Dermis lymphatic vessel endothelial cell (primary cell): Measurements from ENCODE around the gene PIKFYVE. TPM values are rescaled to one million over a fixed set of nuclear protein-coding genes. Genes with fewer than 3 reads are reported as not detected.

Experiments
- total RNA-seq: library from RNA; depleted of rRNA; stranded (reverse); fragments of >200 nt; gene quantifications from 2 replicates; pipeline ENCODE4 v1.2.1, GENCODE V29; 2014

The PIKFYVE gene, protein sequence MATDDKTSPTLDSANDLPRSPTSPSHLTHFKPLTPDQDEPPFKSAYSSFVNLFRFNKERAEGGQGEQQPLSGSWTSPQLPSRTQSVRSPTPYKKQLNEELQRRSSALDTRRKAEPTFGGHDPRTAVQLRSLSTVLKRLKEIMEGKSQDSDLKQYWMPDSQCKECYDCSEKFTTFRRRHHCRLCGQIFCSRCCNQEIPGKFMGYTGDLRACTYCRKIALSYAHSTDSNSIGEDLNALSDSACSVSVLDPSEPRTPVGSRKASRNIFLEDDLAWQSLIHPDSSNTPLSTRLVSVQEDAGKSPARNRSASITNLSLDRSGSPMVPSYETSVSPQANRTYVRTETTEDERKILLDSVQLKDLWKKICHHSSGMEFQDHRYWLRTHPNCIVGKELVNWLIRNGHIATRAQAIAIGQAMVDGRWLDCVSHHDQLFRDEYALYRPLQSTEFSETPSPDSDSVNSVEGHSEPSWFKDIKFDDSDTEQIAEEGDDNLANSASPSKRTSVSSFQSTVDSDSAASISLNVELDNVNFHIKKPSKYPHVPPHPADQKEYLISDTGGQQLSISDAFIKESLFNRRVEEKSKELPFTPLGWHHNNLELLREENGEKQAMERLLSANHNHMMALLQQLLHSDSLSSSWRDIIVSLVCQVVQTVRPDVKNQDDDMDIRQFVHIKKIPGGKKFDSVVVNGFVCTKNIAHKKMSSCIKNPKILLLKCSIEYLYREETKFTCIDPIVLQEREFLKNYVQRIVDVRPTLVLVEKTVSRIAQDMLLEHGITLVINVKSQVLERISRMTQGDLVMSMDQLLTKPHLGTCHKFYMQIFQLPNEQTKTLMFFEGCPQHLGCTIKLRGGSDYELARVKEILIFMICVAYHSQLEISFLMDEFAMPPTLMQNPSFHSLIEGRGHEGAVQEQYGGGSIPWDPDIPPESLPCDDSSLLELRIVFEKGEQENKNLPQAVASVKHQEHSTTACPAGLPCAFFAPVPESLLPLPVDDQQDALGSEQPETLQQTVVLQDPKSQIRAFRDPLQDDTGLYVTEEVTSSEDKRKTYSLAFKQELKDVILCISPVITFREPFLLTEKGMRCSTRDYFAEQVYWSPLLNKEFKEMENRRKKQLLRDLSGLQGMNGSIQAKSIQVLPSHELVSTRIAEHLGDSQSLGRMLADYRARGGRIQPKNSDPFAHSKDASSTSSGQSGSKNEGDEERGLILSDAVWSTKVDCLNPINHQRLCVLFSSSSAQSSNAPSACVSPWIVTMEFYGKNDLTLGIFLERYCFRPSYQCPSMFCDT (N-terminal part only)
- 22.1 and 31.7 TPM in 2 replicates for total RNA-seq

DNA sequence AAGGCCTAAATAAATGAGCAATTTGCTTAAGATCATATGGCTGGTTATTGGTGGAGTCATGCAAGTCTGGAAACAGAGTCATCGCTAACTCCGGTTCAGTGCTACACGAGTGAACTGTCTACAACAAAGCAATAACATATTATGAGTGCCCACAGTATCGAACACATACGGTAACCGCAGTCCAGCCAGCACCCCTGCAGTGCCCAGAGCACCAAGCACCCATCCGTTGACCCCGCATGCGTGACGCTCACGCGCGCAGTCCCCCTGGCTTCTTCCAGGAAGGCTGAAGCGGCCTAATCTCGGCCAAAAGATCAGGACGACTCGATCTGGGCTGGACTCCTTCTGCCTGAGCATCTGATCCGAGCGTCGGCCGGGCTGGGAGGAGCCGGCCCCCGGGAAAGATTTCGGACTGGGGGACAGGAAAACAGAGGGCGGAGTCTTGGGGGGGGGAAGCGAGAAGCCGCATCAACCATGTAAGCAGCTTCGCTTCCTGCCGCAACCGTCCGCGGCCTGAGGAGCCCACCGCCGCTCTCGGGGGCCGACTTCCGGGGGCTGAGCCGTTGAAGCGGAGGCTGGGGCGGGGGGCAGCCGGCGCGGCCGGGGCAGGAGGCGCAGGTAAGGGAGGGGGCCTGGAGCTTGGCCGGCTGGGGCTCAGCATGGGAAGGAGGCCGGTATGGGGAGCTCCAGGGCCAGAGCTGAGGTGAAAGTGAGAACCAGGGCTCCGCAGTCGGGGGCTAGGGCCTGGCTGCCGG lies at the start of gene PIKFYVE:
Gene PIKFYVE, plus strand, starts transcription at position 455 of the 752 bp plus-strand sequence. CDS start 5,265 bp downstream, outside the sequence.

DNA sequence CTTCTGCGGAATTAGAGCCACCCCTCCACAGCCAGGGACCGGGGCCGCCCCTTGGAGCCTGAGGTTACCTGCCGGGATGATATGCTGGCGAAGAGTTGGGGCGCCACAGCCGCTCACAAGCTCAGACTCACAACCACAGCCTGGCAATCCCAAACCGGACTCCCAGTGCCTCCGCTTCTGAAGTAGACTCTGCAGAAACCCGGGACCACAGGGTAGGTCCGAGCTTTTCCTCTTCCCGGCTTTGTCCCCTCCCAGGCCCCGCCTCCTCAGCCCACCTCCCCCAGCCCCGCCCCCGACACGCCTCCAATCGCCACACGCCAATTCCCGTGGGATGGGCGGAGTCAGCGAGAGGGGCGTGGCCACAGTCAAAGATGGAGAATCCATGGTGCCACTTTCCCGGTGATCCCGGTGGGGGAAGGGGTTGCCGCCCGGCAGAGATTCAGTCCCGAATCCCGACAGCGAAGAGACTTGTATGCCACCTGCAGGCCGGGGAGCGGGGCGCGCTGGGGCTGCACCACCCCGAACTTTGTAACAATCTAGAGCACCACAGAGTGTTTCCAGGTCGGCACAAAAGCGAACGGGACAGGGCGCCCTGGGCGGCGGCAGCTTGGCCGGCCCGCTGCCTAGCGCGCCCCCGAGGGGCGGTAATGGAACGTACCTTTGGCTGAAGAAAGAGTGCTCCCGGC lies 11.0 kb upstream of the PIKFYVE start, which contains the start of gene IDH1:
Gene IDH1, minus strand, starts transcription at position 201 of the 686 bp plus-strand sequence. CDS start 3,520 bp downstream, outside the sequence.

DNA sequence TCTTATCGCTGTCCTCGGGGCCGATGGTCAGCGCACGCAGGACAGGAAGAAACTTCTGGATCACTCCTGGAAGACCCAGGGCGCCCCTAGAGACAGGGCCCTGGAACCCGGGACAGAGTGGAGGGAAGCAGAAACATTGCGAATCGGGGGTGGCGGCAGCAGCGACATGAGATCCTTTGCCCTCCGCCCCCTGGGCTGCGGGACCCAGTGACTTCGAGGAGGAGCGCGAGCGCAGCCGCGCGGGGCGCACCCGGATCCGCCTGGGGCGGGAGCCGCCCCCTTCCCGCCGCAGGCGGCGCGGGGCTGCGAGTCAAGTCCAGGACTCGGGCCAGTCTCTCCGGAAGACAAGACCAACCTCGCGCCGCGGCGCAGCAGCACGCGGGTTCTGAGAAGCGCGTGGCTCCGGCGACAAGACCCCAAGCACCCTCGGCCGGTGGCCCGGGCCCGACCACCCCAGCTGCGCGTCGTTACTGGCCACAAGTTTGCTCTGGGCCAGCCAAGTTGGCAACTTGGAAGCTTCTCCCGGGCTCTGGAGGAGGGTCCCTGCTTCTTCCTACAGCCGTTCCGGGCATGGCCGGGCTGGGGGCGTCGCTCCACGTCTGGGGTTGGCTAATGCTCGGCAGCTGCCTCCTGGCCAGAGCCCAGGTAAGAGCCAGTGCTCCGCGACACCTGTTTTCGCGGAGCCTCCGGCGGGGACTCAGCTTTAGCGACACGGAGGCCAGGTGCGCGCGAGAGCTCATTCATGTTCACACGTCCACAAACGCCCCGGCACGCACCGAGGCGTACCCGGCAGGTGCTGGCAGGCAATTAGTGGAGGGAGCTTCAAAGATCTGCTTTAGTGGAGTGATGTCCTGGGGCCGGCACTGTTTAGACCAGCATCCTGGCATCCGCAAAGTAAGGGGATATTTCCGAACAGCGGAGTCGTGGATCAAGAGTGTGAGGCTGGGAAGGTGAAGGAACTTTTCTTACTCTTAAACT lies 140.7 kb downstream of the PIKFYVE start, which contains the start of gene PTH2R:
Gene PTH2R, plus strand, starts transcription at position 319 of the 978 bp plus-strand sequence. Its CDS starts 252 bp downstream, at position 571.

Other genes starting within 250 kb of the PIKFYVE start
- 10.4 and 12.8 TPM in 2 replicates for gene PLEKHM3, start 240.7 kb upstream of the PIKFYVE start, total RNA-seq
- gene CRYGD, start 141.7 kb upstream of the PIKFYVE start, total RNA-seq, result not detected in 2 replicates
- gene CRYGC, start 136.4 kb upstream of the PIKFYVE start, total RNA-seq, result not detected in 2 replicates
- not detected in 2 replicates for gene CRYGB, start 120.1 kb upstream of the PIKFYVE start, total RNA-seq
- not detected in 2 replicates for gene CRYGA, start 102.7 kb upstream of the PIKFYVE start, total RNA-seq
- not detected in 2 replicates for gene C2orf80, start 76.2 kb upstream of the PIKFYVE start, total RNA-seq
- gene IDH1, start 11.2 kb upstream of the PIKFYVE start, total RNA-seq, result 73.5 and 88.3 TPM in 2 replicates
- gene PTH2R, start 140.5 kb downstream of the PIKFYVE start, total RNA-seq, result under 0.01 TPM in 2 replicates